Adrenal gland (tissue), 12 donors: ENCODE results near the gene RGS6. TPM values are rescaled to one million over a fixed set of nuclear protein-coding genes. Genes with fewer than 3 reads are reported as not detected.

Experiments
- DNase-seq, 7 donors: peaks; one replicate each; pipeline ENCODE4 v3.0.0-alpha.2; 2019 to 2020
- H3K27ac ChIP-seq, 5 donors: fragments of 200-600 bp; sonication (generic) in 4 of 5; 1 replicate in 3 of 5; 2 replicates in 2 of 5; pipeline versions ENCODE4 v1.5.1 to v1.8.0; 2016 to 2020; ENCODE audit warnings: mild to moderate bottlenecking in 1 of 5
- H3K27me3 ChIP-seq: fragments of 200-600 bp; 2 replicates; pipeline ENCODE4 v1.8.0; 2021
- H3K36me3 ChIP-seq, 2 donors: fragments of 200-600 bp; replicated peaks in 1 of 2; 1 replicate in 1 of 2; 2 replicates in 1 of 2; pipeline versions ENCODE4 v1.5.1 to v1.8.0; 2018 to 2022
- H3K4me1 ChIP-seq, 2 donors: fragments of 200-600 bp; replicated peaks in 1 of 2; 1 replicate in 1 of 2; 2 replicates in 1 of 2; pipeline versions ENCODE4 v1.5.1 to v1.8.0; 2018 to 2021
- H3K4me3 ChIP-seq, 4 donors: fragments of 200-600 bp; sonication (generic) in 3 of 4; one replicate each; pipeline ENCODE4 v1.5.1; 2016 to 2018
- H3K9me3 ChIP-seq, 3 donors: fragments of 200-600 bp; sonication (generic) in 1 of 3; replicated peaks in 1 of 3; 1 replicate in 2 of 3; 2 replicates in 1 of 3; pipeline versions ENCODE4 v1.5.1 to v1.8.0; 2016 to 2021
- CTCF ChIP-seq, 6 experiments: fragments of 450-650 bp in 4 of 6; fragments of 200-600 bp in 2 of 6; sonication (generic) in 1 of 6; IDR thresholded peaks; 1 replicate in 5 of 6; 2 replicates in 1 of 6; pipeline versions ENCODE4 v1.5.1 to v1.8.0; 2016 to 2021; ENCODE audit warnings: antibody characterized with exemption in 6 of 6, mild to moderate bottlenecking in 2 of 6, moderate library complexity in 1 of 6
- POLR2A ChIP-seq, 2 donors: fragments of 450-650 bp; IDR thresholded peaks; one replicate each; pipeline ENCODE4 v1.6.1; 2017; ENCODE audit warnings: antibody characterized with exemption in 2 of 2, mild to moderate bottlenecking in 2 of 2, moderate library complexity in 1 of 2
- WGBS, 4 donors: extraction: QIAGEN DNeasy Blood & Tissue Kit in 2 of 4; methylation state at CpG; one replicate each; pipeline versions ENCODE4 v1.1.5 to v1.1.7; 2013 to 2017; 5-methylcytosine and 5-hydroxymethylcytosine counted together
- intact Hi-C, 2 donors: fragments of 100-400 bp; cut with DNase I; formaldehyde crosslinking; loops; one replicate each; pipeline versions ENCODE4 v1.14.1 to v1.15.0; 2022 to 2023
- polyA plus RNA-seq, 3 donors: library from polyadenylated mRNA; stranded (reverse); fragments of 200-250 nt in 2 of 3; fragments of 350-450 nt in 1 of 3; fragmentation: Illumina TruSeq in 1 of 3; extraction: RNeasy Lipid Tissue Mini Kit (QIAGEN cat#74804) in 1 of 3; gene quantifications; one replicate each; pipeline ENCODE4 v1.2.3, GENCODE V29; 2013 to 2014
- total RNA-seq, 9 donors: library from RNA; depleted of rRNA in 4 of 9; stranded (reverse); fragments of >200 nt in 4 of 9; fragments of 120-200 nt in 1 of 9; fragmentation: NEBNext Ultra II Directional in 1 of 9; extraction: Animal tissue kit (Norgen Biotek cat#: 25700) in 1 of 9; gene quantifications; one replicate each; pipeline versions ENCODE4 v1.1.0 to v1.2.4, GENCODE V29; 2013 to 2023
- donor health status: healthy with polysubstance abuse.
- donor health status: Bipolar disorder and iron deficiency.
- donor health status: DM: yes; HTN: yes; CAD: no.
- donor health status: DM: no; HTN: no; CAD: no.
- donor health status: DM: no; HTN: no; CAD: no.
- donor health status: DM: yes; HTN: yes; CAD: no.

RGS6 gene
- total and polyA plus RNA-seq, 12 donors: 0.06 to 4.3 (median 0.41) TPM; not detected in 1

GRCh38 chr14:71890541-71890940 is 41.7 kb upstream of the RGS6 start:
- DNase-seq: no peak
- Histone ChIP-seq H3K9me3 (no peaks in the 10 kb centered on the region), H3K4me1 (no peaks in the 10 kb centered on the region), H3K27ac (no peak overlapping the region), H3K36me3 (no peaks in the 10 kb centered on the region), H3K4me3 (no peak overlapping the region), H3K27me3 (no peaks in the 10 kb centered on the region)
- TF ChIP-seq CTCF (IDR thresholded peaks at IDR 0.05): no peak
- TF ChIP-seq POLR2A (IDR thresholded peaks at IDR 0.05): no peak
- intact Hi-C loops: no loop called here
- 80 to 88% (median 84%) methylated on average over 1 of the region's 1 CpG for WGBS, 4 donors

GRCh38 chr14:71891185-71891584 is 41.0 kb upstream of the RGS6 start:
- no peaks in the 10 kb centered on the region for H3K9me3 ChIP-seq
- H3K27me3 ChIP-seq: no peaks in the 10 kb centered on the region
- TF ChIP-seq CTCF (IDR thresholded peaks at IDR 0.05) (no peak), POLR2A (IDR thresholded peaks at IDR 0.05) (no peak)
- no peaks in the 10 kb centered on the region for H3K36me3 ChIP-seq
- no peaks in the 10 kb centered on the region for H3K4me1 ChIP-seq
- intact Hi-C loops: no loop called here
- H3K27ac ChIP-seq: no peak overlapping the region
- DNase-seq: no peak
- no peak overlapping the region for H3K4me3 ChIP-seq
- 77 to 100% (median 87%) methylated on average over 3 to 6 of the region's 6 CpGs for WGBS, 4 donors

GRCh38 chr14:71891970-71892369 is 40.3 kb upstream of the RGS6 start:
- H3K4me1 ChIP-seq: no peaks in the 10 kb centered on the region
- no peak overlapping the region for H3K4me3 ChIP-seq
- H3K27ac ChIP-seq: no peak overlapping the region
- DNase-seq: no peak
- H3K27me3 ChIP-seq: no peaks in the 10 kb centered on the region
- intact Hi-C loops: no loop called here
- no peak for TF ChIP-seq POLR2A (IDR thresholded peaks at IDR 0.05)
- TF ChIP-seq CTCF (IDR thresholded peaks at IDR 0.05): no peak
- H3K9me3 ChIP-seq: no peaks in the 10 kb centered on the region
- H3K36me3 ChIP-seq: no peaks in the 10 kb centered on the region
- 88 to 100% (median 94%) methylated on average over 1 of the region's 1 CpG for whole genome bisulfite sequencing, 4 donors

- intact Hi-C loops: no loop called here
- 45 to 54% (median 49%) methylated on average over 4 of the region's 4 CpGs for WGBS, 4 donors
Observed at GRCh38 chr14:71905031-71905430, 27.2 kb upstream of the RGS6 start.

More at GRCh38 chr14:71905031-71905430, 27.2 kb upstream of the RGS6 start:
- no peaks in the 10 kb centered on the region for H3K4me1 ChIP-seq
- no peak overlapping the region for H3K27ac ChIP-seq
- peaks cover 4% of the 10 kb centered on the region for H3K27me3 ChIP-seq
- H3K36me3 ChIP-seq: no peaks in the 10 kb centered on the region
- TF ChIP-seq POLR2A (IDR thresholded peaks at IDR 0.05) (no peak), CTCF (IDR thresholded peaks at IDR 0.05) (no peak)
- H3K9me3 ChIP-seq: no peaks in the 10 kb centered on the region
- no peak for DNase-seq
- H3K4me3 ChIP-seq: no peak overlapping the region
